Mucosa of stomach (tissue), 1 donor: ENCODE data around the gene VWA8.
A peak's percentile ranks its signal among the peaks of the same experiment; 100 is the strongest.
"Not testable (repeated sequence)": the region's sequence is repeated elsewhere in the genome, so short reads cannot be mapped to it uniquely, and the experiment has no call there.

ENCODE experiments used
- H3K27me3 ChIP-seq: one replicate; pipeline ENCODE4 v1.7.0; 2013; ENCODE audit warnings: mild to moderate bottlenecking, low read length; ENCODE audit not compliant: control insufficient read depth, insufficient read depth
- H3K36me3 ChIP-seq: one replicate; pipeline ENCODE4 v1.7.0; 2013; ENCODE audit warnings: low read length; ENCODE audit not compliant: control insufficient read depth, insufficient read depth
- H3K4me1 ChIP-seq: one replicate; pipeline ENCODE4 v1.7.0; 2013; ENCODE audit warnings: mild to moderate bottlenecking, low read length; ENCODE audit not compliant: control insufficient read depth, insufficient read depth
- H3K4me3 ChIP-seq: one replicate; pipeline ENCODE4 v1.7.0; 2013; ENCODE audit warnings: low read length
- H3K9ac ChIP-seq: one replicate; pipeline ENCODE4 v1.7.0; 2013; ENCODE audit warnings: mild to moderate bottlenecking, low read length, moderate library complexity
- H3K9me3 ChIP-seq: one replicate; pipeline ENCODE4 v1.7.0; 2013; ENCODE audit warnings: mild to moderate bottlenecking, low read length, moderate library complexity; ENCODE audit not compliant: control insufficient read depth
- donor health status: Pancreatic carcinoma.

Gene VWA8

GRCh38 chr13:41961466-41961760, 504 bp upstream of the VWA8 start:
- no peaks in the 10 kb centered on the region for H3K27me3 ChIP-seq
- no peaks in the 10 kb centered on the region for H3K36me3 ChIP-seq
- H3K9ac ChIP-seq, result peak overlapping the region; percentile 68
- no peaks in the 10 kb centered on the region for H3K9me3 ChIP-seq
- H3K4me1 ChIP-seq, result no peaks in the 10 kb centered on the region
- peak overlapping the region; percentile 51 for H3K4me3 ChIP-seq

- no peaks in the 10 kb centered on the region for H3K27me3 ChIP-seq
- H3K9ac ChIP-seq, result peak overlapping the region; percentile 68
- H3K36me3 ChIP-seq, result no peaks in the 10 kb centered on the region
- peak overlapping the region; percentile 51 for H3K4me3 ChIP-seq
- H3K4me1 ChIP-seq, result no peaks in the 10 kb centered on the region
- no peaks in the 10 kb centered on the region for H3K9me3 ChIP-seq
These were observed 685 bp downstream of the VWA8 start for GRCh38 chr13:41960211-41960636.

DNA sequence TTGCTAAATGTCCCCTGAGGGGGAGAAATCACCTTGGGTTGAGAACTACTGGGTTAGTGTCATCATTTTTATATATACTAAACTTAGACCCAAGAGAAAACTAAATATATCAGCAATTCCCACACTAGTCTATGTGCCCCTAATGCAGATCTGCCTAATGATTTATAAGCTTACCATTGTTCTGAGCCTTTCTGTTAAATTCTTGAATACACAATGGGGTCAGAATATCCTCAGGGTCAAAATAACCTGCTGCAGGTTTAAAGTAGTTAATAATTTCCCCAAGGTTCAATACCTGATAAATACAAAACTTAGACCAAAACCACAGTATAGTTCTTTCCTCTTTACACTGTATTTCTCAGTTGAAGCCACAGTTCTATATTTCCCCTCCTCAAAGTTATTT, 4.6 kb downstream of the VWA8 start:
- Histone ChIP-seq H3K4me3 (no peak overlapping the region), H3K4me1 (no peaks in the 10 kb centered on the region), H3K27me3 (no peaks in the 10 kb centered on the region), H3K9me3 (no peaks in the 10 kb centered on the region), H3K36me3 (no peaks in the 10 kb centered on the region), H3K9ac (no peak overlapping the region)

GRCh38 chr13:41955605-41956004, 5.3 kb downstream of the VWA8 start:
- Histone ChIP-seq H3K27me3 (no peaks in the 10 kb centered on the region), H3K9ac (no peak overlapping the region), H3K4me1 (no peaks in the 10 kb centered on the region), H3K9me3 (no peaks in the 10 kb centered on the region), H3K36me3 (no peaks in the 10 kb centered on the region), H3K4me3 (no peak overlapping the region)

DNA sequence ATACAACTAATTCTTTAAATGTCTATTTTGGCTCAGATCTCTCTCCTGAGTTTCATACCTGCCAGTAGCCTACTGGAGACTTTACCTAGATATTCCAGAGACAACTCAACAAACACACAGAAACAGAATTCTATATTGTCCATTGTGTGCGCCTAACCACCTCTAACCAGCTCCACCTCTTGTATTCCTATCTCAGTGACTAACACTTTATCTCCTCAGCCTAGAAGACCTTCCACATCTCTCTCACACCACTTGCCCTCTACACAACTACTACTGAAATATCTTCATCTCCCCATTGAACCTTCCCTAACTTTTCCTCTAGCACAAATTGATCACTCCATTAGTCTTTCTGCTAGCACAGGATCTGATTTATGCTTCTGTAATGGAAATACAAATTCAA, 6.7 kb downstream of the VWA8 start:
- no peak overlapping the region for H3K4me3 ChIP-seq
- H3K4me1 ChIP-seq, result no peaks in the 10 kb centered on the region
- H3K9me3 ChIP-seq, result no peaks in the 10 kb centered on the region
- no peak overlapping the region for H3K9ac ChIP-seq
- H3K27me3 ChIP-seq, result no peaks in the 10 kb centered on the region
- H3K36me3 ChIP-seq, result no peaks in the 10 kb centered on the region

GRCh38 chr13:41952749-41953148, 8.2 kb downstream of the VWA8 start:
- H3K4me3 ChIP-seq, result no peak overlapping the region
- no peaks in the 10 kb centered on the region for H3K9me3 ChIP-seq
- H3K27me3 ChIP-seq, result no peaks in the 10 kb centered on the region
- H3K4me1 ChIP-seq, result no peaks in the 10 kb centered on the region
- H3K9ac ChIP-seq, result no peak overlapping the region
- no peaks in the 10 kb centered on the region for H3K36me3 ChIP-seq

GRCh38 chr13:41949104-41949503, 11.8 kb downstream of the VWA8 start:
- not testable (repeated sequence) for H3K9me3 ChIP-seq, H3K9ac ChIP-seq, H3K4me3 ChIP-seq, H3K27me3 ChIP-seq, H3K4me1 ChIP-seq, H3K36me3 ChIP-seq

DNA sequence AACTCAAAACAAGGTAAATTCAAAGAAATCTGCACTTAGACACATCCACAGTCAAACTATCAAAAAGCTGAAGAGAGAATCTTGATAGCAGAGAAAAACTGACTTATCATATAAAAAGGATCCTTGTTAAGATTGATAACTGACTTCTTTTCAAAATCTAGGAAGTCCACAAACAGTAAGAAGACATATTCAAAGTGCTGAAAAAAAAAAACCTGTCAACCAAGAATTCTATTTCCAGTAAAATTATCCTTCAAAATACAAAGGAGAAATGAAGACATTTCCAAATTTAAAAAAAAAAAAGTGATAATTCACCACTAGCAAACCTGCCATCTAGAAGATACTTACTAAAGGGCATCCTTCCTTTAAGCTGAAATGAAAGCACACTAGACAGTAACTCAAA, 15.0 kb downstream of the VWA8 start:
- Histone ChIP-seq H3K4me1 (peaks cover 8% of the 10 kb centered on the region), H3K9me3 (no peaks in the 10 kb centered on the region), H3K4me3 (no peak overlapping the region), H3K36me3 (no peaks in the 10 kb centered on the region), H3K27me3 (no peaks in the 10 kb centered on the region), H3K9ac (no peak overlapping the region)

GRCh38 chr13:41944635-41945397, 16.1 kb downstream of the VWA8 start:
- H3K9me3 ChIP-seq, result no peaks in the 10 kb centered on the region
- no peaks in the 10 kb centered on the region for H3K27me3 ChIP-seq
- no peaks in the 10 kb centered on the region for H3K36me3 ChIP-seq
- no peak overlapping the region for H3K9ac ChIP-seq
- H3K4me3 ChIP-seq, result no peak overlapping the region
- H3K4me1 ChIP-seq, result peaks cover 8% of the 10 kb centered on the region

- Histone ChIP-seq H3K36me3 (no peaks in the 10 kb centered on the region), H3K4me3 (no peak overlapping the region), H3K9me3 (no peaks in the 10 kb centered on the region), H3K27me3 (no peaks in the 10 kb centered on the region), H3K9ac (no peak overlapping the region), H3K4me1 (peaks cover 8% of the 10 kb centered on the region)
These were observed 16.7 kb downstream of the VWA8 start for GRCh38 chr13:41944229-41944628.

DNA sequence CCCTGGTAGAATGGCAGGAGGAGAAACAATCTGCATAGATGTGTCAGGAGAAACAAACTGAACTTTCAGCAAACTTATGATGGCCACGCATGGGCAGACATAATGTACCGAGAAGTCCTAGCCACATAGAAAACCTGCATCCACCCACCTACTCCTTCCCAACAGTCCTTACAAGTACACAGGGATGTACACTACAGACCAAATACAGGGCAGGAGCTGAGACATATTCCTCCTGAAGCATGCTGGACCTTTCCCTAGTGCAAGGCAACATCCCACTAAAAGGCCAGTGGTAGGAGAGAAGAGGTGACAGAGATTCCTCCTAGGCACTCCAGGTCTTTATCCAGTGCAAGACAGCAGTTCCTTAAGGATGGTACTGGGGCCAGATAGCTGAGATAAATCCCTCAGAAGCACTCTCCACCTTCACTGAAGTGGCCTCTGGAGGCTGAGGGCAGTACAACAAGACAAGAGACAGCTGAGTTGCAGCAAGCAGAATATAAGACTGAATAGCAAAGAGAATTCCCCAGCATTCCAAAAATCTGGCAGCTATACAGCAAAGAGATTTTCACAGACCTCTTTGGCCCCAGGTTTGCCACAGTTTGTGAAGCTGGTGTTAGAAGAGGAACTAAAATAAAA, 18.3 kb downstream of the VWA8 start:
- no peak overlapping the region for H3K9ac ChIP-seq
- H3K4me1 ChIP-seq, result peaks cover 8% of the 10 kb centered on the region
- H3K9me3 ChIP-seq, result no peaks in the 10 kb centered on the region
- H3K27me3 ChIP-seq, result no peaks in the 10 kb centered on the region
- no peak overlapping the region for H3K4me3 ChIP-seq
- H3K36me3 ChIP-seq, result no peaks in the 10 kb centered on the region

DNA sequence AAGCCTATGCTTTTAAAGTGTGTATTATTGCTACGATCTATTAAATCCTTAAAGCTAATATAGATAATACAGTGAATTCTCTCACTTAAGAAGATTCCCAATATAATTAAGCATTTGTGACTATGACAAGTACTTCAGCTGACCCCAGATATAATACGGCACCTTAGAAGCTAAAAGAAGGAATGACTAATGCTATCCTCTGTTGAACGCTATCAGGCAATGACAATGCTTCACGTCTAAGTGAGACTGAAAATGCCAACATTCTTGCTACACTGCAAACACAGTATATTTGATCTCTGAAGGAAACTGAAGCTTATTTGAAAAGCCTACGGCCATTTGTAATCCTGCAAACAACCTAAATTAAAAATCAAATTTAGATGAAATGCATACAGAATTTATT, 19.7 kb downstream of the VWA8 start:
- H3K4me1 ChIP-seq, result peaks cover 8% of the 10 kb centered on the region
- no peaks in the 10 kb centered on the region for H3K27me3 ChIP-seq
- H3K36me3 ChIP-seq, result no peaks in the 10 kb centered on the region
- no peaks in the 10 kb centered on the region for H3K9me3 ChIP-seq
- no peak overlapping the region for H3K4me3 ChIP-seq
- no peak overlapping the region for H3K9ac ChIP-seq
